GM23338 (cell line): Measurements from ENCODE around the gene TMEM132A. TPM values are rescaled to one million over a fixed set of nuclear protein-coding genes. Genes with fewer than 3 reads are reported as not detected.

Experiments
- ATAC-seq: fragments of 200-7000 bp; cut with Tn5 transposase; 3 replicates; pipeline ENCODE4 v1.9.1; 2020
- DNase-seq: peaks from one replicate; pipeline ENCODE4 v3.0.0-alpha.2; 2015; ENCODE audit warnings: low spot score
- H2AFZ ChIP-seq: fragments of 200-600 bp; sonication (generic); 2 replicates; pipeline ENCODE4 v1.8.0; 2016; ENCODE audit warnings: antibody characterized with exemption, mild to moderate bottlenecking, moderate library complexity
- H3F3A ChIP-seq: fragments of 200-600 bp; sonication (generic); replicated peaks from 2 replicates; pipeline ENCODE4 v1.8.0; 2017; ENCODE audit warnings: antibody characterized with exemption, mixed run types, low read depth
- H3K27ac ChIP-seq: fragments of 200-600 bp; sonication (generic); 2 replicates; pipeline ENCODE4 v1.6.1; 2016; ENCODE audit warnings: low read depth
- H3K27me3 ChIP-seq: fragments of 200-600 bp; sonication (generic); 2 replicates; pipeline ENCODE4 v1.8.0; 2016; ENCODE audit warnings: mild to moderate bottlenecking, mixed run types, moderate library complexity; ENCODE audit not compliant: insufficient read depth
- H3K36me3 ChIP-seq: fragments of 200-600 bp; sonication (generic); 2 replicates; pipeline ENCODE4 v1.8.0; 2016; ENCODE audit warnings: mild to moderate bottlenecking; ENCODE audit not compliant: insufficient read depth
- H3K4me1 ChIP-seq: fragments of 200-600 bp; sonication (generic); 2 replicates; pipeline ENCODE4 v1.8.0; 2016; ENCODE audit warnings: mild to moderate bottlenecking, moderate library complexity; ENCODE audit not compliant: insufficient read depth
- H3K4me2 ChIP-seq: fragments of 200-600 bp; sonication (generic); 2 replicates; pipeline ENCODE4 v1.7.1; 2017; ENCODE audit warnings: mixed run types
- H3K4me3 ChIP-seq: fragments of 200-600 bp; sonication (generic); 2 replicates; pipeline ENCODE4 v1.6.1; 2016; ENCODE audit warnings: mixed run types
- H3K79me2 ChIP-seq: fragments of 200-600 bp; sonication (generic); replicated peaks from 2 replicates; pipeline ENCODE4 v1.8.0; 2017; ENCODE audit warnings: mild to moderate bottlenecking; ENCODE audit not compliant: insufficient read depth
- H3K9me2 ChIP-seq: fragments of 200-600 bp; sonication (generic); 2 replicates; pipeline ENCODE4 v1.8.0; 2017; ENCODE audit not compliant: insufficient read depth
- H4K20me1 ChIP-seq: fragments of 200-600 bp; sonication (generic); replicated peaks from 2 replicates; pipeline ENCODE4 v1.8.0; 2017; ENCODE audit warnings: mild to moderate bottlenecking; ENCODE audit not compliant: insufficient read depth
- H3K27ac Mint-ChIP-seq: 2 replicates; pipeline ENCODE4 v1.8.0; 2020; ENCODE audit warnings: inconsistent platforms, mild to moderate bottlenecking, moderate library complexity, mixed read lengths
- H3K27me3 Mint-ChIP-seq: 3 replicates; pipeline ENCODE4 v1.8.0; 2022; ENCODE audit warnings: low read depth, mild to moderate bottlenecking, moderate library complexity, mixed read lengths, inconsistent platforms; ENCODE audit not compliant: insufficient read depth, poor library complexity
- H3K36me3 Mint-ChIP-seq: 3 replicates; pipeline ENCODE4 v1.8.0; 2021; ENCODE audit warnings: low read depth, mild to moderate bottlenecking, inconsistent platforms, moderate library complexity, mixed read lengths
- H3K4me1 Mint-ChIP-seq: 3 replicates; pipeline ENCODE4 v1.8.0; 2020; ENCODE audit warnings: mild to moderate bottlenecking, inconsistent platforms, mixed read lengths
- H3K4me3 Mint-ChIP-seq: 3 replicates; pipeline ENCODE4 v1.8.0; 2021; ENCODE audit warnings: moderate library complexity, mild to moderate bottlenecking, inconsistent platforms, mixed read lengths
- H3K9me3 Mint-ChIP-seq: 3 replicates; pipeline ENCODE4 v1.8.0; 2020; ENCODE audit warnings: moderate library complexity, mild to moderate bottlenecking, inconsistent platforms, mixed read lengths
- CREB1 ChIP-seq: fragments of 250-450 bp; sonication (Bioruptor Pico); IDR thresholded peaks from 2 replicates; pipeline ENCODE4 v1.5.0; 2020; ENCODE audit warnings: low read depth, mild to moderate bottlenecking, moderate library complexity
- JUNB ChIP-seq: IDR thresholded peaks from one replicate; pipeline ENCODE4 v1.6.1; 2016; ENCODE audit warnings: antibody characterized with exemption; ENCODE audit not compliant: unreplicated experiment
- POLR2AphosphoS5 ChIP-seq: IDR thresholded peaks from 2 replicates; pipeline ENCODE4 v1.6.1; 2016; ENCODE audit warnings: antibody characterized with exemption, low read depth
- ZNF114 ChIP-seq: fragments of 250-450 bp; sonication (Bioruptor Pico); IDR thresholded peaks from 2 replicates; pipeline ENCODE4 v1.5.0; 2020; ENCODE audit warnings: mild to moderate bottlenecking, moderate library complexity
- polyA plus RNA-seq: library from polyadenylated mRNA; unstranded; fragments of >200 nt; fragmentation: Nextera tagmentation; extraction: Ambion mirVana; gene quantifications from 2 replicates; pipeline ENCODE4 v1.2.1, GENCODE V29; 2016
- total RNA-seq: library from RNA; depleted of rRNA; stranded (reverse); fragments of >200 nt; shearing (Covaris generic); gene quantifications from 2 replicates; pipeline ENCODE4 v1.2.3, GENCODE V29; 2014
- TF ChIP-seq, protein P1 (sequence below): IDR thresholded peaks from one replicate; pipeline ENCODE4 v1.6.1; 2018; ENCODE audit warnings: antibody characterized with exemption; ENCODE audit not compliant: unreplicated experiment
- TF ChIP-seq, protein P2 (sequence below), 2 experiments: fragments of 200-600 bp in 1 of 2; sonication (generic) in 1 of 2; conservative IDR thresholded peaks; 2 replicates each; pipeline versions ENCODE4 v1.5.1 to v1.6.1; 2016 to 2017; ENCODE audit warnings: antibody characterized with exemption in 2 of 2, low read depth in 2 of 2, mild to moderate bottlenecking in 2 of 2, moderate library complexity in 1 of 2

TMEM132A gene
- total and polyA plus RNA-seq, 2 experiments from 2014 or later: 36.2 to 96.6 TPM

DNA sequence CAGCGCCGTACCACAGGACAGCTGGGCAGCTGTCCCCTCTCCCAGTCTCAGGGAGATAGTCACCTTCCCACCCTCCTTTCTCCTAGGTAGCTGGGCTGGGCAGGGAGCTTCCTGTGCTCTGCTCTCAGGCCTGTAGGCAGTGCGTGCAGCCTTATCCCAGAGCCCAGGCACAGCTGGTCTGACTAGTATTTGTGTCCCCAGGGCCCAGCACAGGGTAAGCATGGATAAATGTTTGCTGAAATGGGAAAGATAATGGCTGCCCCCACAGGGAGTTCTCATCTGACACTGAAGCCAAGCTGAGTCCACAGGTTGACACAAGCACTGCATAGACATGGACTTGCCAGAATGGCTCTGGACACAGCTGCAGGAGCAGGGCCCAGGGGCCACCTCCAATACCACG, 18.0 kb downstream of the TMEM132A start (continued):
- TF ChIP-seq, protein P1, sequence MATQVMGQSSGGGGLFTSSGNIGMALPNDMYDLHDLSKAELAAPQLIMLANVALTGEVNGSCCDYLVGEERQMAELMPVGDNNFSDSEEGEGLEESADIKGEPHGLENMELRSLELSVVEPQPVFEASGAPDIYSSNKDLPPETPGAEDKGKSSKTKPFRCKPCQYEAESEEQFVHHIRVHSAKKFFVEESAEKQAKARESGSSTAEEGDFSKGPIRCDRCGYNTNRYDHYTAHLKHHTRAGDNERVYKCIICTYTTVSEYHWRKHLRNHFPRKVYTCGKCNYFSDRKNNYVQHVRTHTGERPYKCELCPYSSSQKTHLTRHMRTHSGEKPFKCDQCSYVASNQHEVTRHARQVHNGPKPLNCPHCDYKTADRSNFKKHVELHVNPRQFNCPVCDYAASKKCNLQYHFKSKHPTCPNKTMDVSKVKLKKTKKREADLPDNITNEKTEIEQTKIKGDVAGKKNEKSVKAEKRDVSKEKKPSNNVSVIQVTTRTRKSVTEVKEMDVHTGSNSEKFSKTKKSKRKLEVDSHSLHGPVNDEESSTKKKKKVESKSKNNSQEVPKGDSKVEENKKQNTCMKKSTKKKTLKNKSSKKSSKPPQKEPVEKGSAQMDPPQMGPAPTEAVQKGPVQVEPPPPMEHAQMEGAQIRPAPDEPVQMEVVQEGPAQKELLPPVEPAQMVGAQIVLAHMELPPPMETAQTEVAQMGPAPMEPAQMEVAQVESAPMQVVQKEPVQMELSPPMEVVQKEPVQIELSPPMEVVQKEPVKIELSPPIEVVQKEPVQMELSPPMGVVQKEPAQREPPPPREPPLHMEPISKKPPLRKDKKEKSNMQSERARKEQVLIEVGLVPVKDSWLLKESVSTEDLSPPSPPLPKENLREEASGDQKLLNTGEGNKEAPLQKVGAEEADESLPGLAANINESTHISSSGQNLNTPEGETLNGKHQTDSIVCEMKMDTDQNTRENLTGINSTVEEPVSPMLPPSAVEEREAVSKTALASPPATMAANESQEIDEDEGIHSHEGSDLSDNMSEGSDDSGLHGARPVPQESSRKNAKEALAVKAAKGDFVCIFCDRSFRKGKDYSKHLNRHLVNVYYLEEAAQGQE: no peak
- no peak for TF ChIP-seq ZNF114 (CRISPR knock-in tag)

DNA sequence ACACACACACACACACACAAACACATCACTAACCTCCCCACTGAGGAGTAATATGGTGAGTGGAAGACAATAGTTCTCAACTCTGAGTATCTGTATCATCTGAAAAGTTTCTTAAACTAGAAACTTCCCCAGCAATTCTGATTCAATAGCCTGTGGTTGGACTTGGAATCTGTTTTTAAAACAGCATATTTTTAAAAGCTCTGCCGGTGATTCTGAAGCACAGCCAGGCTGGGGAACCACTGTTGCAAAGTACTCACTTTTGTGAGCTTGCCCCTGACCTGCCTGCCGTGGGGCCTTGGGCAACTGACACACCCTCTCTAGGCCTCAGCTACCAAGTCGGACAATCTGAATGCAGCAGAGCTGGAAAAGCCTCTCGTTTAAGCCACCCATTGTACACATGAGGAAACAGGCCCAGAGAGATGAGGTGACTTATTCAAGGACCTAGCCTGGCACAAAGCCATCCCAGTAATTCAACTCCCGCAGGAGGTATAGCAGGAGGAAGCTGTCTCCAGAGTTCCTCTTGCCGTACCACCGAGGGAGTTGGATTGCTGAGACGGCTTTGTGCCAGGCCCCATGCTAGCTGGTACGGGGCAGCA, 18.8 kb downstream of the TMEM132A start:
- Mint-ChIP-seq H3K9me3 (no peaks in the 10 kb centered on the region), H3K4me1 (peaks cover 23% of the 10 kb centered on the region), H3K27me3 (peaks cover 11% of the 10 kb centered on the region), H3K4me3 (no peak overlapping the region), H3K27ac (no peak overlapping the region), H3K36me3 (peaks cover 12% of the 10 kb centered on the region; the same call in 1 of the 3 replicates)
- Histone ChIP-seq H3K27ac (no peak overlapping the region), H3K27me3 (no peaks in the 10 kb centered on the region), H4K20me1 (0 out of 2 replicates have a peak, but pooled peaks cover 3% of the 10 kb centered on the region), H3K4me2 (no peak overlapping the region), H3K4me3 (no peak overlapping the region), H3K9me2 (no peaks in the 10 kb centered on the region), H2AFZ (no peak overlapping the region), H3K36me3 (no peaks in the 10 kb centered on the region), H3K79me2 (no peaks in the 10 kb centered on the region), H3K4me1 (peaks cover 12% of the 10 kb centered on the region), H3F3A (0 out of 2 replicates have a peak, but pooled peaks cover 3% of the 10 kb centered on the region)
- no peak for DNase-seq
- no peak for ATAC-seq
- TF ChIP-seq CREB1 (no peak), POLR2AphosphoS5 (no peak)

DNA sequence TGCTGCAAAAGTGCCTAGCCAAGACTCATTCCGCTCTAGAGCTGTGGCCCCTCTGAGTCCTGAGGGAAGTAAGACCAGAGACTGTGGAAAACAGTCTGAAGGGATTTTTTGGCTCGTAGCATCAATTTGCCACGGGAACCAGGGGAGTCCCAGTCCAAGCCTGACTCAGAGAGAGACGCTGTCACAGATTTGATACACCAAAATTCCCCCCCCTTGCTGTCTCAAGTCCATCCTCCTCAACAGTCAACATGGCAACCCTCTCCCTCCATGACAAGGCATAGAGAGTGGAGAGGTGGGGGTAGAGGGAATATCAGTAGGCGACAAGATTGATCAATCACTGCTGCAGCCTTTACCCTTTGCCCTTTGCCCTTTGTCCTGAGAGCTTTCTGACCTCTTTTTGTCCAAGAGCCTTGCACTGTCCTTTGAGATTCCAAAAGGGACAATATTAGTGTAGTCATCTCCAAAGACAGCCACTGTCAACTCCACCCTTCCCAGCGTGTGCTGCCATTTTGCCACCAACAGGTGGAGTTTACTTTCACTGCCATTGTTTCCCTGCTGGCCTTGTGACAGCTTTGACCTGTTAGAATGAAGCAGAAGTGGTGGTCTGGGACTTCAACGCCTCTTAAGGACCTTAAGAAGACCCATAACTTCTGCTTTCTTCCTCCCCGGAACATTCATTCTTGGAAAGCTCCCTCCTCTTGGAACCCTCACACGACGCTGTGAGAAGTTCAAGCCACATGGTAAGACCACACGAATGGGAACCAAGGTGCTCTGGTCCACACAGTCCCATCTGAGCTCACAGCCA, 20.4 kb downstream of the TMEM132A start:
- TF ChIP-seq, protein P2, sequence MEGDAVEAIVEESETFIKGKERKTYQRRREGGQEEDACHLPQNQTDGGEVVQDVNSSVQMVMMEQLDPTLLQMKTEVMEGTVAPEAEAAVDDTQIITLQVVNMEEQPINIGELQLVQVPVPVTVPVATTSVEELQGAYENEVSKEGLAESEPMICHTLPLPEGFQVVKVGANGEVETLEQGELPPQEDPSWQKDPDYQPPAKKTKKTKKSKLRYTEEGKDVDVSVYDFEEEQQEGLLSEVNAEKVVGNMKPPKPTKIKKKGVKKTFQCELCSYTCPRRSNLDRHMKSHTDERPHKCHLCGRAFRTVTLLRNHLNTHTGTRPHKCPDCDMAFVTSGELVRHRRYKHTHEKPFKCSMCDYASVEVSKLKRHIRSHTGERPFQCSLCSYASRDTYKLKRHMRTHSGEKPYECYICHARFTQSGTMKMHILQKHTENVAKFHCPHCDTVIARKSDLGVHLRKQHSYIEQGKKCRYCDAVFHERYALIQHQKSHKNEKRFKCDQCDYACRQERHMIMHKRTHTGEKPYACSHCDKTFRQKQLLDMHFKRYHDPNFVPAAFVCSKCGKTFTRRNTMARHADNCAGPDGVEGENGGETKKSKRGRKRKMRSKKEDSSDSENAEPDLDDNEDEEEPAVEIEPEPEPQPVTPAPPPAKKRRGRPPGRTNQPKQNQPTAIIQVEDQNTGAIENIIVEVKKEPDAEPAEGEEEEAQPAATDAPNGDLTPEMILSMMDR (conservative IDR thresholded peaks at IDR 0.05; ENCODE audit: low read depth in 2 of 2): peak; percentile 43 to 59
- TF ChIP-seq JUNB: no peak
- no peak overlapping the region for H3K4me3 Mint-ChIP-seq
- Histone ChIP-seq H4K20me1 (0 out of 2 replicates have a peak, but pooled peaks cover 3% of the 10 kb centered on the region), H3F3A (0 out of 2 replicates have a peak, but pooled peaks cover 3% of the 10 kb centered on the region), H3K4me2 (no peak overlapping the region), H3K4me1 (peaks cover 13% of the 10 kb centered on the region), H3K36me3 (no peaks in the 10 kb centered on the region), H3K79me2 (peaks cover 3% of the 10 kb centered on the region; the same call in 1 of the 2 replicates), H3K27ac (no peak overlapping the region), H3K27me3 (peaks cover 6% of the 10 kb centered on the region), H3K4me3 (no peak overlapping the region), H2AFZ (no peak overlapping the region), H3K9me2 (no peaks in the 10 kb centered on the region)
- DNase-seq (peak; percentile 48), ATAC-seq (peak; percentile 21; the same call in 1 of the 3 replicates)
- no peak overlapping the region for H3K27ac Mint-ChIP-seq
- peaks cover 14% of the 10 kb centered on the region for H3K27me3 Mint-ChIP-seq
- H3K4me1 Mint-ChIP-seq: peaks cover 29% of the 10 kb centered on the region
- no peaks in the 10 kb centered on the region for H3K9me3 Mint-ChIP-seq
- peaks cover 12% of the 10 kb centered on the region; the same call in 1 of the 3 replicates for H3K36me3 Mint-ChIP-seq
